ENCODE data around the gene TNN.
A peak's percentile ranks its signal among the peaks of the same experiment; 100 is the strongest.

TNN gene

DNA sequence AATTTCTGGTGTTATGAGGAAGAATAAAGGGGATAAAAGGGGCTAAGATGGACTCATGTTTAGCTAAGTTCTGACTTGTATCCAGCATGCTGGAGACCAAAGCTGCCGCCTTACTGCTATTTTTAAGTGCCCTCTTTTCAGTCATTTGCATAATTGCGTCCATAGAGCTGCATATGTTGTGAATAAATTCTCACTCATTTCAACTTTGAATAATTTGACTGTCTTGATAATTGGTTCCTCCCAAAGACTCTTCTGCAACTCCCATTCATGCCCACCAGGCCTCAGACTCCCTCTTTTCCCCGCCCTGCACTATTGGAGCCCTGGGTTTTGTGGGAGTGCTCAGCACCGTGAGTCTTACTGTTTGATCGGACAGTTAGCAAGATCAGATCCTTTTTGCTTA, 79.9 kb downstream of the TNN start:
- no peak for DNase-seq

DNA sequence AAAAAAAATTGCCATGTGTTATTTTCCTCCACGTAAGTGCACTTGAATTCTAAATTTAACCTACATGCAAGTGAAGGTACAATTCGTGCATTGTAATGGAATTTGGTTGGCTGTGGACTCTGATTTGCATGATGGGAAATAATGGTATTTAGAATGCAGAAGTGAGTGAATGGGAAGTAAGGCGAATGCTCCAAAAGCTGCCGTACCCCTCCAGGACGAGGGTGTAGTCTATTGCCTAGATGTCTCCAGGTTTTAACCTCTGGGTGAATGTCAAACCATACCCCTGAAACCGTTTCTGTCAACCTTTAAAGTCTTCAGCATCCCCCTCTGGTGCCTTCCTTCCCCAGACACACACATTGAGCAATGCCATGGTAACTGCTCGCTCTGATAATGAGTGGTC, 80.4 kb downstream of the TNN start:
- no peak for DNase-seq

DNA sequence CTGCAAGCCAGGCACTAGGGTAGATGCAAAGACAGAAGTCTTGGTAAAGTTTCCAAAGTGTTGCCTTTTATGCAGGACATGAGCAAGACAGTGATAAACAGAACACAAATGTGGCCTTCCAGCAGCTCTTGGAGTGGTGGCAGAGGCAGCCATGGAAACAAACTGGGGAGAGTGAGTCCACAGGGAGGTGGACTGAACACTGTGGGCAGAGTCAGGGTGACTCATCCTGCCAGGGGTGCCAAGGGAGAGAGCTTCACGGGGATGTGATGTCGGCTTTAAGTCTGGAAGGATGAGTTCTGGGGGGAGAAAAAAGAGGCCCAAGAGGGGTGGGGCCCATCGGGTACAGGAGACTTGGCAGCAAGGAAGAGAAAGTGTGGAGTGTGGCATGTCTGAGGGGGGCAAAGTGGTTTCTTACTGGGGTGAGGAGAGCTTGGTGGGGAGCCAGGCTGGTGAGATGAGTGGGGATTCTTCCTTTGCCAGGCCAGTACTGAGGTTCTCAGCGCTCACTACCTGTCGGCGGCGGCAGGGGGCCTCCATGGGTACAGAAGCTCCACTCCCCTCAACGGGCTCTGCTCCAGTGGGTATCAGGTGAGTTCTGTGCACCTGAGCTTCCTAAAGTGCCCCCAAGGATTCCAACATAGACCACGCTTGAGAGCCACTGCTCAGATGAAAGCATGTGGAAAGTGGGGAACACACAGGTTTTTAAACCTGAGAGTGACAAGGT, 83.1 kb downstream of the TNN start:
- no peak for DNase-seq

DNA sequence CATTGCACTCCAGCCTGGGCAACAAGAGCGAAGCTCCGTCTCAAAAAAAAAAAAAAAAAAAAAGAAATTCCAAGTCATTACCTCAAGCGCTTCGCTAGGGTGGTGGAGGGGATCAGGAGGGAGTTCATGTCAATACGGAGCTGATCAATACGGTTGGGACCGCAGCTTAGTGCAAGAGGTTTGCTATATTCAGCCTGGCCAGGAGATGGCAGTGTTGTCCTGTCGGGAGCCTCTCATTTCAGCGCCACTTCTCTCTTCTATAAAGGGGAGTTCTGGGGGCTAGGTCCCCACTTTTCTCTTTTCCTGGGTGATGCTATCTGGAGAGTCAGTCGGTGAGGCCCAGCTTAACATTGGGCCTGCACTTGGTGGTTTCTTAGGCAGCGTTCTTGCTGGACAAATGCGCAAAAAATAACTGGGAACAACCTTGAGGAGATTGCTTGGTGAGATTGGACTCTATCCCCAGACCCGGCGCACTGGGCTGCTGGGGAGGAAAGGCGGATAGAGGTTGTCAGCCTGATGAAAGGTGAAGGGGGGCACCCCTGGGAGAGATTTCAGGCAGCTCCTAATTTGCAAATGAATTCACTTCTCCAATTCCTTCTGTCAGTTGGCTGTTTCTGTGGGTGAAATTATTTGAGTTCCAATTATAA, 84.5 kb downstream of the TNN start:
- peak; percentile 72 to 74 for DNase-seq

DNA sequence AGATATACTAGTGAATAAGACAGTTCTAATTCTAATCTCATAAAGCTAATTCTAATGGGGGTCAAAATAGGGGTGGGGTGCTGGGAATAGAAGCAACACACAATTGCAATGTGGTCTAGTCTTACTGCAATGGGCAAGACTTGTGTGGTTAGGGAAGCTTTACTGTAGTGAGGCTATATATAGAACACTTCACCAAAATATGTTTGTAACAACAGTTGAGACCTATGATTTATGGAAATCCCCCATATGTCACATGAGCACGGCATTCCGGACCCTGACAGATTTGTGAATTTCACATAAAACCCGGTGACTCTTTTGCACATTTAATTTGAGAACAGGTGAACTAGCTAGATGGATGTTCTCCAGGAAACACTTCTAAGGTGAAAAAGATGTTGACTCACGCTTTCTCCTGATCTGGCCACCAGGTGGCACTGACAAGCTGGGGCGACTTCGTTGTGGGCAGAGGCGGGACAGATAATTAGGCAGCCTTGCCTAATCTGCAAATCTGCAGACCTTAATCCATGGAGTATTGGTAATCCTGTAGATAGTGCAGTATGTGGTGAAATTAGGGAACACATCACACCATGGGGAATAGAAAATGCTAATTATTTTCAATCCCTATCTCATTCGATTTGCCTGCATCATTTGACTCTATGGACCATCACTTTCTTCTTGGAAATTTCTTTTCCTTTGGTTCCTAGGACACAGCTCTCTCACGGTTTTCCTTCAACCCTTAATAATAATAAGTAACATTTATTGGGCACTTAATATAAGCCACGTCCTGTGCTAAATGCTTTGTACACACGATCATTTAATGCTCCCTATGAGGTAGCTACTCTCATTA, 87.2 kb downstream of the TNN start:
- DNase-seq: peak; percentile 78 to 83

DNA sequence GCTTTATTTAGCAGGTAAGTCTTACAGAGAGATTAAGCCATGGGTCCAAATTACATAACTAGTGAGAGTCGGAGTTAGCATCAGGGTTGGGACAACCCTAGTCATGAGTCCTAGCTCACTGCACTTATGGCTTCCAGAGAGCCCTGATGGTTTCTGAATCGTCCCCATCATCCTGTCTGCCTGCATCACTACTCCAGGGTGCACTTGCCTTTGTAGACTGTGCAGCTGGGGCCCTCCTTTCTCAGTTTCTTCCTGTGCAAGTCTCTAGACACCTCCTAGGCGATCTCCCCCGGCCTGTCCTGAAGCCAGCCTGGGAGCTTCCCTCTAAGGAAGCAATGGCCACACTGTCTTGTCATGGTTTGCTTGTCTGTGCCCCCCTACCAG, 87.8 kb downstream of the TNN start:
- DNase-seq: no peak

DNA sequence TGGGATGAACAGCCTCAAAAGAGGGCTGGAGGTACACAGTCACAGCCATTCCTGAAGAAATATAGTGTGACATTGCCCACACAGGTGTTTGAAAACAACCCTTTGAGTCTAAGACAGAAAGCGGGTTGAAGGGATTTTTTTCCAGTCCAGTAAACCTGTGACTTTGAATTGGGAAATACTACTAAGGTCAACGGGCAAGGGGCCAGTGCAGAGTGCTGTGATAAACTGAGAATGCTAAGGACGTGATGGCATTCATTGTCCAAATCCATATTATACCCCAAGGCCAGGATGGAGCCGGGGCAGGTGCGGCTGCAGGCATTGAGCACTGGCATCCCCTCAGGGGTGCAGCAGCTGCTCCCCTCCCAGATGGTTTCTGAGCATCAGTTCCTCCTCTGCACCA, 88.3 kb downstream of the TNN start:
- DNase-seq: no peak

DNA sequence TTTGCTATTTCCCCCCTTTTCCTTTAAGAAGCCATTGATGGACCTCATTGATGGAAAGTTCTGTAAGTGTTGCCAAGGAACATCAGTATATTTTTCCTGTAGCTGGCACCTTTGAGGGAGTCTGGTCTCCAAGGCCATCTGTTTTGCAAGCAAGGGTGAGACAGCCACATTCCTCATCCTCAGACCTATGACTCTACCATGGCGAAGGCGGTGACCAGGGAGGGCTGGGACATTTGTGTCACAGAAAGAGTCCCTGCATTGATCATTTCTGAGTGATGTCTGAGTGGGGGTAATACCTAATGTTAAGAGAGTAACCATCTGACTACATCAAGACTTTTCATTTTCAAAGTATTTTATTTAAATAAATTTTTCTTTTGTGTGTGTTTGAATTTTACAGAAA, 89.6 kb downstream of the TNN start:
- no peak for DNase-seq

DNA sequence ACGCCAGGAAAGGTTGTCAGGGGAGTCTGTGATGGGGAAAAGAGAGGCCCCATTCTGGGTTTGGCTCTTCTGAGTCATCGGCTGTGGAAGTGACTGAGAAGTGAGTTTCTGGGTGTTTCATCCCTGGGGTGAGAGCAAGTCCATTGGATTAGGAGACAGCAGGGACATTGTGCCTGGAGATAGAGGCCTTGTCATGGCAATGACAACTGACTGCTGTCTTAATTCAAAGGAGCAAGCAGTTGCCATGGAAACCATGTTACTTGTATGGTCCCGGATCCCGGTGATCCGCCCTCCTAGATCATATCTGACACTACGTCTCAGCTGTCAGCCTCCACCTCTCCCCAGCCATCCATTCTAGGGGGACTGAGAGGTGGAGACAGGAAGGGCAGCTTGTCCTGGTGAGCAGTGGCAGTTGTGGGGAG, 90.5 kb downstream of the TNN start:
- peak in 1 of 2 experiments; percentile 23 for DNase-seq

DNA sequence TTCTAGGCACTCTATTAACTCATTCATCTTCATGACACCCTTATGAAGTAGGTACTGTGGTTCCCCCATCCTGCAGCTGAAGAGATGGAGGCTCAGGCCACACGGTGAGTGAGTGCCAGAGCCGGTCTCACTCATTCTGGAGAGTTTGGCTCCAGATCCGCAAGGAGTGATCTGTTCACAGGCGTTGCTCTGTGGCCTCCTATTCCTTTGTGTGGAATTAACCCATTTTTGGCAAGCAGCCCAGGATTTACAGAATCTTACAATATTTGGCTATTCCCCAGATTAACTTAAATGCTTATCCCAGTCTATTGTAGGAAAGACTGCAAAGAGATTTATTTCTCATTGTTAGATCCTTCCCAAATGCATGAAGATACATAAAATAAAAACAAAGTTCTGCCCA, 95.3 kb downstream of the TNN start:
- no peak for DNase-seq

DNA sequence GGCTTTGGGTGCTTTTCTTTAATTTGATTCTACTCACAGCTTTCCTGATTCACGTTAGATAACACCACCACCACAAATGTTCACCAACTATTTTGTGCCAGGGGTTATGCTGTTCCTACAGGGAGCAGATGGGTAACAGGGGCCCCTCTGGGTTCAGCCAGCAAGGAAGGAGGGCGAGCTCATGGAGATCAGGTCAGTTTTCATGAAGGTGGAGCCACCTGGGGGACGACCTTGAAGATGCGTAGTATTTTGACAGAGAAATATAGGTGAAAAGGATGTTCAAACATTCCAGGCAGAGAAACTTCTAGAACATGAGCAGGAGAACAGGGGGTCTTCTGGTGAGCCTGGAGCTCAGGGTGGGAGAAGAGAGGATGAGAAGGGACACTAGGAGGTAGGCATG, 96.1 kb downstream of the TNN start:
- no peak for DNase-seq

DNA sequence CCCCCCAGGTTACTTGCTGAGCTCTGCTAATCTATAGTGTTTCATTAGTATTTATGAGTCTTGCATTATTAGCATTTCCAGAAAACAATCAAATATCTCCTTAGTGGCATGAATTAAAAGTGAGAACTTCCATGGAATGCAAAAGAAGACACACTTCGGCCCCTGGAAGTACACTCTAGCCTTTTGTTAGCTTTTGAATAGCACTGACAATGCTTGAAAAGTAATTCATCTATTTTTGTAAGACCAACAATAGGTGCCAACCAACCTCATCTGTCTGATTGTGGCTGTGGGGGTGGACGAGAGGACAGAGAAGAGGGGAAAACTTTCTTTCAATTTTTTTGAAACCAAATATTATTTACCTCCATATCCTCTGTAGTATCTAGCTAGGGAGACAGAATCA, 97.1 kb downstream of the TNN start:
- no peak for DNase-seq

DNA sequence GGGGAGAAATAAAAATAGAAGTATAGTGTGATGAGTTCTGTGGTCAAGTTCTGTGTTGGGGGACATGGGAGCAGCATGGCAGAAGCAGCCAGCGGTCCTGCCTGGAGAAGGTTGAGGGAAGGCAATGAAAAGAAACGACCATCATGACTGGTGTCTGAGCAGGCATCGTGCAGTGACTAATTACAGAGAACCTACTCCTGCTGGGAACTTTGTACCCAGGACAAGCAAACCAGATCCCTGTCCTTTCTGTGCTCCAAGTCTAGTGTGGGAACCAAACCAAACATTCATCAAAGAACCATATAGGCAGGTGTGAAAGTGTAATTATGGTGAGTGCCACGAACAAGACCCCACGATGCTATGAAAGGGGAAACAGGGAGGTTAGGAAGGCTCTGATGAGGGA, 99.1 kb downstream of the TNN start:
- DNase-seq: no peak

DNA sequence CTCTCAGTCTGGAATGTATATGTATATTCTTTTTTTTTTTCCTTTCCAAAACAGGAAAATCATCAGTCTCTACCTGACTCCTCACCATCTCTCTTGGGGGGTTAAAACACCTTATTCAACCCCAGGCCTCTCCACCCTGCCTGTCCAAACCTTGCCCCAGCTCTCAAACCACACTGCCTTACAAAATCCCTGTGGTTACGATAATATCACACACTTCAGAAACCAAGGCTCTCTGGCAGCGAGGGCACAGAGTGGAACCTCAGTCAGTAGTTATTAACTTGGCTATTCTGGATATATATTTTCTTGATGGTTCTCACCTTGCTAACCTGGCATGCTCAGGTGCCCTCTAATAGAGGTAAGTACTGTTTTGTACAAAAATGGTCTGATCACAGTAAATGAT, 100.2 kb downstream of the TNN start:
- DNase-seq: no peak

DNA sequence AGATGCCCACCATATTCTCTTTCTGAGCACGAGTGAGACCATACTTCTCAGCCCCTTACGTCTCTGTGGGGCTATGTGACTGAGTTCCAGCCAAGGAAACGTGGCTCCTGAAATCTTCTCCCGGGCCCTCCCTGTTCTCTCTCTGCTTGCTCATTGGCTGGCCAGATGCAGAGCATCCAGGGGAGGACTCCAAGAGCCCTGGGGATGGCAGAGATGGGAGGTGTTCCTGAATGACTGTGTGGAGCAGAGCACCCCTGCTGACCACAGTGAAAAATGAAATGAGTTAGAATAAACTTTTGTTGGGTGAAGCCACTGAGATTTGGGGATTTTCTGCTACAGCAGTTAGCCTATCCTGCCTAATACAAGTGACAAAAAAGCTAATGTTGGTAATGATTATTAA, 101.1 kb downstream of the TNN start:
- DNase-seq: no peak

DNA sequence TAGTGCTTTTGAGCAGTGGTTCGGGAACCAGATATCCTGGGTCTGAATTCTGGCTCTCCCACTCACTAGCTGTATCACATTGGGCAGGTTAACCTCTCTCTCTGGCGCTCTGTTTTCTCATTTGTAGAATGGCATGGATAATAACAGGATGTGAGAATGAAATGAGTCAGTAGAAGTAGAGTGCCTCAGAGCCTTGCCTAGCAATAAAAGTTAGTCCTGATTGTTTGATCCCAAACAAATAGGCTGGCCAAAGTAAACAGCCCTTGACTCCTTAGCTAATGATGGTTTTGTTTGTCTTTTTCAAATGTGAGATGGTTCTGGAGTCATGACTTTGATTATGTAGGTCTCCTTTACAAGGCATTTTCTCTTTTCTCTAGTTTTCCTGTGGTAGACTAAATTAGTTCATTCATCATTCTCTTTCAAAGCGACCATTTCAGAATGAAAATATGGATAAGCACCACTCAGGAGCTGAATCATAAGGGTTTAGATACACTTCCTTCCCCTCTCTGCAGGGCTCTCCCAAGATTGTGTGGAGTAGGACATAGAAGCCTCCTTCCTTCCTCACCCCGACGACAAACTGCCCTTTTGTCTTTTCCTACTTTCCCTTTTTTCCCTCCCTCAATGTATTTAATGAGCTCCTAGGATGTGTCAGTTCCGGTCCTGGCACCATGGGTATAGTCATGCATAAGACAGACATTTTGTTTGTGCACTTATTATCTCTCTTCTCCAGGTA, 101.8 kb downstream of the TNN start:
- no peak for DNase-seq

DNA sequence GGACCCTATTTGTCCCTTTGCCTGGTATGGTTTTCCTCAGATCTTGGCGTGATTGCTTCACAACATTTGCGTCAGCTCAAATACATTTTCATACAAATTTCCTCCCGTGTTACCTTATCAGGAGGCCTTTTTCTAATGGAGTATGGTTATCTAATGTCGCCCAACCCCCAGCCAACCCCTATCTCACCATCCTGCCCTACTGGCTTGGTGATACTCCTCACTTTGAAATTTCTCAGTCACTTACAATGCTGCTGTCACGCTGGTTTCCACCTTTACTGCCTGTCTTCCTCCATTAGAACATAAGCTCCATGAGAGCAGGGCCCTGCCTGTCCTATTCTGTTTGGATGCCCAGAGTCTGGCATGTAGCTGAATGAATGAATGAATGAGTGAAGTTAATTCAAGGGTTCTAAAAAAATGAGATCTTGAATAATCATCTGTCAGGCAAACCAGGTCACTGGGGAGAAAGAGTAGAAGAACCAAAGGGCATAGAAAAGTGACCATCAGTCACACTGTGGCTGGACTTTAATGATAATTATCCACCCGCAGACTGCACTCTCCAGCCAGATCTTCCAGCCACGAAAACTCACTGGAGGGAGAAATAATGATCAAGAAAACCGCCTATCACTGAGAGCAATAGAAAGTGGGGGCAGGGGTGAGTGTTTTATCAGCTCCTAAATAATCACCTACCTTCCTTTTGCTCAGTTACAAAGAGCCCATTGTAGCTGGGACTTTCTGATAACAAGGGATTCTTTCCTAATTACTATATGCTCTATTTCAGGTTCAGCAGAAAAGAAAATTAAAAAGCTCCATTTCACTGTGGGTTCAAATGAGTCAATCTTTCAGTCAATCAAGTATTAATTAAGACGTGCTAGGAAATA, 103.6 kb downstream of the TNN start:
- no peak for DNase-seq

DNA sequence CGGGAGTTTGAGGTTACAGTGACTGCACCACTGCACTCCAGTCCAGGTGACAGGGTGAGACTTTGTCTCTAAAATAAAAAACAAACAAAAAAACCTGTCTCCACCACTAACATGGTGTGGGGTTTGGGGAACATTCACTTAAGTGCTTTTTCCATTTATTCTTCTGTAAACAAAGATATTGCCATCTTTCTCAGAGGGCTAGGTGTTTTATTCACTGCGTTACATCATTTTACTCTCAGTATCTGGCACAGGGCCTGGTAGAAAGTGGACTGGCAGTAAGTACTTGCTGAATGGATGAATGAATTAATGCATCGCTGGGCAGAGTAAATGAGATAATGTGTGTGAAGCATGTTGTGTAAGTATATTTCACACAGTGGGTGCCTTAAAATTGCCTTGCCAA, 104.9 kb downstream of the TNN start:
- no peak for DNase-seq

DNA sequence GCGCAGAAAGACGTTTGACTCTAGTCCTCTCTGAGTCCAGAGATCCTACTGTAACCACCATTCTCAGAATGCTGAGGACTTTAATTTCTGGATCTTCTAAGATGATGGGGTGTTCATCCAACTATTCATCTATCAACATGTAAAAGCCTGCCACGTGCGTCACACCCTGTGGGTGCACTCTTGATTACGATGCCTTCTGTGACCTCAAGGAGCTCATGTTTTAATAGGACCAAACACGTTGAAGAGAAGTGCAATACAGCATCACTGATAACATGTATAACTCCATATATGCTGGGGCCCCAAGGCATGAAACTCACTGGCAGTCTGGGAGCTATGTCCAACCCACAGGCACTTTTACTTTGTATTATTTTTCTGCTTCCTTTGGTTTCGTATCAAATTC, 105.9 kb downstream of the TNN start:
- no peak for DNase-seq

DNA sequence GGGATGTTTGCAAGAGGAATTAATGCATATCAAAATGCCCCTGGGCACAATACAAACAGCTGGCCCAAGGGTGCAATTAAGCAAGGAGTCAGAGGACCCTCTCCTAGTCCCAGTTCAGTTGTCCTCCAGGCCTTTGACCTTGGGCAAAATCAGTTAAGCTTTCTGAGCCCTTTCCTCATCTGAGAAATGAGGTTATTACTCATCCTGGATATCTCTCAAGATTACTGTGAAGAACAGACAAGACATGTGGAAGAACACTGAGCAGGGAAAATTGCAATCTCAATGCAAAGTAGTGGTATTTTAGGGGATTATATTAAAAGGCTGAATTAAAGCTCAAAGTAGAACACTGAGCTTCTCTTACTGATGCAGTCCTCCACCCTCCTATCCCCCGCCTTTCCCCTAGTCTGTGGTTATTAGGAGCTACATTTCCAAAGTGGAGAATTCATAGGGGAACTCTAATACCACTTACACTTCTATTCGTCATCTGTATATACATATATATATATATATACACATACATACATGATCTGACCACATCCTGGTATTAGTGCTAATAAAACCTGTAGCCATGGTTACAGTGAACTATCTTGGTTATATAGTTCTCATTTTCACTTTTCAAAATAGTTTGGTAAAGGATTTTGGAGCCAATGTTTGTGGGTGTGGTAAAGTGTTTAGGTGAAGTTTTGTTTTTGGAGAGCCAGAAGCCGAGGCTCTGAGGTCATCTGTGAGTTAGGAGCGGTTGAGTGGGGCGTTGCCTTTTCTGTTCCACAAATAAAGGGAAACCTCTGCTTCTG, 106.9 kb downstream of the TNN start:
- DNase-seq: no peak

DNA sequence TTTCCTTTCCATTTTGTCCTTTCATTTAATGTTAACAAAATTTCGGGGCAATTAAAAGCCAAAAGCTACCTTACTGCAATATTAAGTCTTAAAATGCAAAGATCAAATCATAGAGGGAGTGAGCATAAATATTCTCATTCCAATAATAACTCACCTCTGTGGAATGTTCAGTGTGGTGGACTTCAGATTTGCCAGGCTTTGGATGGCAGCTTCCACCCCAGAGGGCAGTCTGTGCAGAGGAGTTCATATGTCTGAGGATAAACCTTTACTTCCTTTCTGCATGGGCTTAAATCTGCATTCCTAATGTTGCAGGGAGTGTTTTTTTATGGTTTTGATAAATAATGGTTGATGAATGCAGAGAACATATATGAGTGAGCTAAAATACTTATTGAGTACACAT, 108.6 kb downstream of the TNN start:
- DNase-seq: no peak

DNA sequence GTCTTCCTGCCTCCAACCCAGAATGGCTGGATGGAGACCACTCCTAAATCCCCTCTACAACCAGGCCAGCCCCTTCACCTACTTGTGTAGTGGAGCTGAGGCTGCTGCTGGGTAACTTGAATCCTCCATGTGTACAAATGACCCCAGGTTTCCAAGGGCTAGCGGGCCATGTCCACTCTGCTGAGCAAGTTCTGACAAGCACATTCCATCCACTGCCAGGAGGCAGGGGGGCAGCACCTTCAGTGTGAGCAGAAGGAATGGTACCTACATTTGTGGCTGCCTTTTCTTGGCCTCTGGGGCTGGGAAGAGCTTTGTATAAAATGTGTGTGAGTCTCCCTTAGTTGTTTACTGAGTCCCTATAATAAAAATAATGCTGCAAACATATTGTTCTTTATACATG, 110.4 kb downstream of the TNN start:
- DNase-seq: no peak
